ENCODE measurements around the gene KRTAP10-7. TPM values are rescaled to one million over a fixed set of nuclear protein-coding genes. Genes with fewer than 3 reads are reported as not detected.
"Not testable (repeated sequence)": the region's sequence is repeated elsewhere in the genome, so short reads cannot be mapped to it uniquely, and the experiment has no call there.

The KRTAP10-7 gene
- total RNA-seq, 1 experiment from 2014 or later, result not detected

GRCh38 chr21:44556879-44557278 lies 43.5 kb upstream of the KRTAP10-7 start:
- Histone ChIP-seq H3K9me3 (no peaks in the 10 kb centered on the region), H3K4me1 (no peaks in the 10 kb centered on the region), H3K27me3 (replicated peaks; ENCODE audit: control insufficient read depth, insufficient read depth, low read length) (no peaks in the 10 kb centered on the region; the same call in 1 of the 2 replicates), H3K4me3 (ENCODE audit: low read depth, low read length) (no peak overlapping the region), H3K36me3 (ENCODE audit: control insufficient read depth, insufficient read depth, low read length) (no peaks in the 10 kb centered on the region)
- no peak for DNase-seq
- intact Hi-C loops (cut with micrococcal nuclease; ENCODE audit: unreplicated experiment), result no loop called here
- TF ChIP-seq CTCF (IDR thresholded peaks at IDR 0.05; ENCODE audit: insufficient read depth in 1 of 2, low read depth in 1 of 2, low read length in 1 of 2, severe bottlenecking in 1 of 2, unreplicated experiment in 1 of 2), result no peak
- Mint-ChIP-seq H3K4me3 (ENCODE audit: unreplicated experiment) (no peak overlapping the region), H3K27ac (ENCODE audit: unreplicated experiment) (no peak overlapping the region), H3K27me3 (ENCODE audit: insufficient read depth, unreplicated experiment) (peaks cover 23% of the 10 kb centered on the region), H3K4me1 (ENCODE audit: low read depth, unreplicated experiment) (no peaks in the 10 kb centered on the region), H3K9me3 (ENCODE audit: unreplicated experiment) (no peaks in the 10 kb centered on the region), H3K36me3 (ENCODE audit: insufficient read depth, unreplicated experiment) (no peaks in the 10 kb centered on the region)
- CTCF ChIA-PET, result no interaction called here
- POLR2A ChIA-PET, result no interaction called here
- no TSS peak for BruUV-seq (replicated peaks)

- H3K9me3 Mint-ChIP-seq (ENCODE audit: unreplicated experiment), result no peaks in the 10 kb centered on the region
- no peak for TF ChIP-seq CTCF (IDR thresholded peaks at IDR 0.05; ENCODE audit: insufficient read depth in 1 of 2, low read depth in 1 of 2, low read length in 1 of 2, severe bottlenecking in 1 of 2, unreplicated experiment in 1 of 2)
- intact Hi-C loops (cut with micrococcal nuclease; ENCODE audit: unreplicated experiment), result no loop called here
- no peaks in the 10 kb centered on the region for H3K36me3 Mint-ChIP-seq (ENCODE audit: insufficient read depth, unreplicated experiment)
- no peaks in the 10 kb centered on the region for H3K4me1 ChIP-seq
- no peaks in the 10 kb centered on the region for H3K9me3 ChIP-seq
- H3K27ac Mint-ChIP-seq (ENCODE audit: unreplicated experiment), result no peak overlapping the region
- H3K4me3 ChIP-seq (ENCODE audit: low read depth, low read length), result no peak overlapping the region
- H3K36me3 ChIP-seq (ENCODE audit: control insufficient read depth, insufficient read depth, low read length), result no peaks in the 10 kb centered on the region
- peaks cover 23% of the 10 kb centered on the region for H3K27me3 Mint-ChIP-seq (ENCODE audit: insufficient read depth, unreplicated experiment)
- H3K4me1 Mint-ChIP-seq (ENCODE audit: low read depth, unreplicated experiment), result no peaks in the 10 kb centered on the region
- POLR2A ChIA-PET, result no interaction called here
- no TSS peak for BruUV-seq (replicated peaks)
- no peak overlapping the region for H3K4me3 Mint-ChIP-seq (ENCODE audit: unreplicated experiment)
- DNase-seq, result no peak
- CTCF ChIA-PET, result no interaction called here
- H3K27me3 ChIP-seq (replicated peaks; ENCODE audit: control insufficient read depth, insufficient read depth, low read length), result no peaks in the 10 kb centered on the region; the same call in 1 of the 2 replicates
These were observed 42.7 kb upstream of the KRTAP10-7 start for GRCh38 chr21:44557491-44558328.

- H3K36me3 Mint-ChIP-seq (ENCODE audit: insufficient read depth, unreplicated experiment); H3K9me3 Mint-ChIP-seq (ENCODE audit: unreplicated experiment); CTCF ChIA-PET; H3K9me3 ChIP-seq; intact Hi-C loops (cut with micrococcal nuclease; ENCODE audit: unreplicated experiment); DNase-seq; H3K27ac Mint-ChIP-seq (ENCODE audit: unreplicated experiment); BruUV-seq (replicated peaks); H3K4me1 Mint-ChIP-seq (ENCODE audit: low read depth, unreplicated experiment); POLR2A ChIA-PET; H3K27me3 ChIP-seq (replicated peaks; ENCODE audit: control insufficient read depth, insufficient read depth, low read length); H3K4me1 ChIP-seq; H3K36me3 ChIP-seq (ENCODE audit: control insufficient read depth, insufficient read depth, low read length); H3K4me3 Mint-ChIP-seq (ENCODE audit: unreplicated experiment); H3K4me3 ChIP-seq (ENCODE audit: low read depth, low read length): not testable (repeated sequence)
- H3K27me3 Mint-ChIP-seq (ENCODE audit: insufficient read depth, unreplicated experiment), result peaks cover 24% of the 10 kb centered on the region
These were observed 42.1 kb upstream of the KRTAP10-7 start for GRCh38 chr21:44558329-44558675.
